Esophagus squamous epithelium (tissue), 4 donors: ENCODE data around the gene ALDH18A1.

Experiments used
- POLR2A ChIP-seq, 4 donors: fragments of 450-650 bp; IDR thresholded peaks; one replicate each; pipeline ENCODE4 v1.6.1; 2017; ENCODE audit warnings: antibody characterized with exemption in 4 of 4, mild to moderate bottlenecking in 4 of 4, moderate library complexity in 3 of 4
- TF ChIP-seq, protein P1 (sequence below), 6 experiments: fragments of 450-650 bp in 4 of 6; fragments of 200-600 bp in 2 of 6; sonication (generic) in 2 of 6; IDR thresholded peaks; one replicate each; pipeline ENCODE4 v1.5.1; 2016 to 2019; ENCODE audit warnings: antibody characterized with exemption in 6 of 6, mild to moderate bottlenecking in 4 of 6, moderate library complexity in 4 of 6

DNA sequence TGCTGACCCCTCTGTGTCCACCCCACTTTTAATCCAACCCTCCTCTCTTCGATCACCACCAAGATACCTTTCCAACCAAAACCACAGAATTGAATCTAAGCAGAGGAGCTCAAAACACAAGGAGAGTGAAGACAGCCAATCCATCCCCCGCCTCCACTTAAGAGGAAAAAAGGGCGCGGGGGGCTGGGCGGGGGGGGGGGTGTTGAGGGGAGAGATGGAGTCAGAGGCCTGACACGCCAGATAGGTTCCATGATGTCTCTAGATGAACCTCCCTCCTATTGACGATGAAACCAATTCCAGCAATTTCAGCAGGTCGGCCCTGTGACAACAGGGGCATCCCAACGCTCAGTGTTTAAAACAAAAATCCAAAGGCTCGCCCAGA lies 96.6 kb downstream of the ALDH18A1 start:
- TF ChIP-seq, protein P1, sequence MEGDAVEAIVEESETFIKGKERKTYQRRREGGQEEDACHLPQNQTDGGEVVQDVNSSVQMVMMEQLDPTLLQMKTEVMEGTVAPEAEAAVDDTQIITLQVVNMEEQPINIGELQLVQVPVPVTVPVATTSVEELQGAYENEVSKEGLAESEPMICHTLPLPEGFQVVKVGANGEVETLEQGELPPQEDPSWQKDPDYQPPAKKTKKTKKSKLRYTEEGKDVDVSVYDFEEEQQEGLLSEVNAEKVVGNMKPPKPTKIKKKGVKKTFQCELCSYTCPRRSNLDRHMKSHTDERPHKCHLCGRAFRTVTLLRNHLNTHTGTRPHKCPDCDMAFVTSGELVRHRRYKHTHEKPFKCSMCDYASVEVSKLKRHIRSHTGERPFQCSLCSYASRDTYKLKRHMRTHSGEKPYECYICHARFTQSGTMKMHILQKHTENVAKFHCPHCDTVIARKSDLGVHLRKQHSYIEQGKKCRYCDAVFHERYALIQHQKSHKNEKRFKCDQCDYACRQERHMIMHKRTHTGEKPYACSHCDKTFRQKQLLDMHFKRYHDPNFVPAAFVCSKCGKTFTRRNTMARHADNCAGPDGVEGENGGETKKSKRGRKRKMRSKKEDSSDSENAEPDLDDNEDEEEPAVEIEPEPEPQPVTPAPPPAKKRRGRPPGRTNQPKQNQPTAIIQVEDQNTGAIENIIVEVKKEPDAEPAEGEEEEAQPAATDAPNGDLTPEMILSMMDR (IDR thresholded peaks at IDR 0.05), result no peak
- TF ChIP-seq POLR2A (IDR thresholded peaks at IDR 0.05), result no peak
